Stimulated activated naive CD8-positive, alpha-beta T cell treated with anti-CD3 and anti-CD28 coated beads, Interleukin-15, amount 100 ng/mL, for 72 hours (primary cell): ENCODE results near the gene YIPF7.

Source experiments
- ATAC-seq: fragments of 150-1000 bp; cut with Tn5 transposase; 2 replicates; pipeline ENCODE4 v1.10.0; 2021; ENCODE audit warnings: mild to moderate bottlenecking, moderate library complexity
- DNase-seq, 2 donors: peaks; one replicate each; pipeline ENCODE4 v3.0.0; 2021 to 2022
- H3K27ac Mint-ChIP-seq, 2 donors: one replicate each; pipeline ENCODE4 v1.8.0; 2022; ENCODE audit warnings: mild to moderate bottlenecking in 2 of 2, mixed read lengths in 2 of 2, moderate library complexity in 2 of 2
- H3K27me3 Mint-ChIP-seq: one replicate; pipeline ENCODE4 v1.8.0; 2022; ENCODE audit warnings: mixed read lengths
- H3K4me1 Mint-ChIP-seq: one replicate; pipeline ENCODE4 v1.8.0; 2022; ENCODE audit warnings: mild to moderate bottlenecking, mixed read lengths
- H3K4me3 Mint-ChIP-seq, 2 donors: one replicate each; pipeline ENCODE4 v1.8.0; 2022; ENCODE audit warnings: mild to moderate bottlenecking in 2 of 2, mixed read lengths in 2 of 2, moderate library complexity in 1 of 2
- H3K9me3 Mint-ChIP-seq, 2 donors: one replicate each; pipeline ENCODE4 v1.8.0; 2022; ENCODE audit warnings: mixed read lengths in 2 of 2

YIPF7 gene

GRCh38 chr4:44651425-44651824 is at the start of gene YIPF7:
Gene YIPF7, minus strand, starts transcription at chr4:44651625. Its CDS starts 1,525 bp downstream, at chr4:44650100.
- H3K9me3 Mint-ChIP-seq, result no peaks in the 10 kb centered on the region
- H3K27ac Mint-ChIP-seq, result no peak within 1 kb of the TSS
- DNase-seq (no peak), ATAC-seq (no peak)
- no peaks in the 10 kb centered on the region for H3K4me1 Mint-ChIP-seq
- no peak within 1 kb of the TSS for H3K4me3 Mint-ChIP-seq
- H3K27me3 Mint-ChIP-seq, result peaks cover 23% of the 10 kb centered on the region

GRCh38 chr4:44701037-44701436 is 49.6 kb upstream of the YIPF7 start:
- Mint-ChIP-seq H3K4me3 (no peak overlapping the region), H3K27me3 (no peaks in the 10 kb centered on the region), H3K4me1 (no peaks in the 10 kb centered on the region), H3K9me3 (no peaks in the 10 kb centered on the region), H3K27ac (peak overlapping the region in 1 of 2 donors; percentile 85)
- no peak for DNase-seq
- no peak for ATAC-seq

GRCh38 chr4:44700427-44700826 is 49.0 kb upstream of the YIPF7 start:
- Mint-ChIP-seq H3K27ac (no peak overlapping the region), H3K27me3 (no peaks in the 10 kb centered on the region), H3K9me3 (no peaks in the 10 kb centered on the region)

GRCh38 chr4:44684648-44685047 is 33.2 kb upstream of the YIPF7 start:
- ATAC-seq, result no peak
- no peaks in the 10 kb centered on the region for H3K27me3 Mint-ChIP-seq
- H3K4me1 Mint-ChIP-seq, result peaks cover 28% of the 10 kb centered on the region
- DNase-seq, result no peak
- no peak overlapping the region for H3K4me3 Mint-ChIP-seq
- H3K27ac Mint-ChIP-seq, result peak overlapping the region in 1 of 2 donors; percentile 56
- no peaks in the 10 kb centered on the region for H3K9me3 Mint-ChIP-seq

More at GRCh38 chr4:44700427-44700826, 49.0 kb upstream of the YIPF7 start:
- DNase-seq (no peak), ATAC-seq (no peak)
- H3K4me1 Mint-ChIP-seq, result no peaks in the 10 kb centered on the region
- H3K4me3 Mint-ChIP-seq, result no peak overlapping the region

GRCh38 chr4:44679060-44679459 is 27.6 kb upstream of the YIPF7 start:
- DNase-seq (no peak), ATAC-seq (peak; percentile 13)
- no peaks in the 10 kb centered on the region for H3K9me3 Mint-ChIP-seq

GRCh38 chr4:44678094-44679041 is 26.9 kb upstream of the YIPF7 start, which contains the start of gene GUF1:
Gene GUF1, plus strand, starts transcription at chr4:44678420. Its CDS starts 203 bp downstream, at chr4:44678623.
- Mint-ChIP-seq H3K27ac (peak within 1 kb of the TSS; percentile 94 to 97), H3K27me3 (no peaks in the 10 kb centered on the region), H3K9me3 (no peaks in the 10 kb centered on the region), H3K4me1 (peaks cover 26% of the 10 kb centered on the region), H3K4me3 (peak within 1 kb of the TSS; percentile 91 to 94)
- ATAC-seq, result peak; percentile 95
- DNase-seq, result peak; percentile 83 to 88

More at GRCh38 chr4:44679060-44679459, 27.6 kb upstream of the YIPF7 start:
- H3K4me3 Mint-ChIP-seq, result peak overlapping the region; percentile 91 to 94
- no peaks in the 10 kb centered on the region for H3K27me3 Mint-ChIP-seq
- peaks cover 26% of the 10 kb centered on the region for H3K4me1 Mint-ChIP-seq
- H3K27ac Mint-ChIP-seq, result peak overlapping the region; percentile 94 to 97

- Mint-ChIP-seq H3K27ac (peak overlapping the region in 1 of 2 donors; percentile 27), H3K27me3 (peaks cover 13% of the 10 kb centered on the region), H3K9me3 (no peaks in the 10 kb centered on the region), H3K4me3 (no peak overlapping the region), H3K4me1 (peaks cover 5% of the 10 kb centered on the region)
- no peak for DNase-seq
- no peak for ATAC-seq
Measured at GRCh38 chr4:44675366-44675765, 23.9 kb upstream of the YIPF7 start.

GRCh38 chr4:44674471-44674870 is 23.0 kb upstream of the YIPF7 start:
- Mint-ChIP-seq H3K9me3 (no peaks in the 10 kb centered on the region), H3K27ac (no peak overlapping the region), H3K27me3 (peaks cover 20% of the 10 kb centered on the region), H3K4me3 (no peak overlapping the region), H3K4me1 (peaks cover 5% of the 10 kb centered on the region)
- ATAC-seq (no peak), DNase-seq (no peak)

- ATAC-seq, result no peak
- Mint-ChIP-seq H3K4me1 (no peaks in the 10 kb centered on the region), H3K9me3 (no peaks in the 10 kb centered on the region), H3K27me3 (peaks cover 25% of the 10 kb centered on the region), H3K4me3 (no peak overlapping the region), H3K27ac (no peak overlapping the region)
- DNase-seq, result no peak
Measured at GRCh38 chr4:44671636-44672035, 20.2 kb upstream of the YIPF7 start.

- DNase-seq (no peak), ATAC-seq (no peak)
- H3K27me3 Mint-ChIP-seq, result peaks cover 25% of the 10 kb centered on the region
- H3K4me1 Mint-ChIP-seq, result no peaks in the 10 kb centered on the region
- no peaks in the 10 kb centered on the region for H3K9me3 Mint-ChIP-seq
- no peak overlapping the region for H3K27ac Mint-ChIP-seq
- H3K4me3 Mint-ChIP-seq, result no peak overlapping the region
Measured at GRCh38 chr4:44670506-44671199, 19.2 kb upstream of the YIPF7 start.

- ATAC-seq (no peak), DNase-seq (no peak)
- Mint-ChIP-seq H3K27ac (no peak overlapping the region), H3K4me3 (no peak overlapping the region), H3K27me3 (peaks cover 25% of the 10 kb centered on the region), H3K9me3 (no peaks in the 10 kb centered on the region), H3K4me1 (no peaks in the 10 kb centered on the region)
Measured at GRCh38 chr4:44668526-44668925, 17.1 kb upstream of the YIPF7 start.

- H3K27ac Mint-ChIP-seq, result no peak overlapping the region
- ATAC-seq (no peak), DNase-seq (no peak)
- H3K9me3 Mint-ChIP-seq, result no peaks in the 10 kb centered on the region
- H3K4me1 Mint-ChIP-seq, result no peaks in the 10 kb centered on the region
- no peak overlapping the region for H3K4me3 Mint-ChIP-seq
- H3K27me3 Mint-ChIP-seq, result no peaks in the 10 kb centered on the region
Measured at GRCh38 chr4:44663539-44664263, 12.3 kb upstream of the YIPF7 start.

- Mint-ChIP-seq H3K4me1 (no peaks in the 10 kb centered on the region), H3K27ac (no peak overlapping the region), H3K4me3 (no peak overlapping the region), H3K27me3 (no peaks in the 10 kb centered on the region), H3K9me3 (no peaks in the 10 kb centered on the region)
- ATAC-seq (no peak), DNase-seq (no peak)
Measured at GRCh38 chr4:44662623-44663005, 11.2 kb upstream of the YIPF7 start.

GRCh38 chr4:44661940-44662622 is 10.7 kb upstream of the YIPF7 start:
- Mint-ChIP-seq H3K4me3 (no peak overlapping the region), H3K4me1 (no peaks in the 10 kb centered on the region), H3K27ac (no peak overlapping the region), H3K27me3 (no peaks in the 10 kb centered on the region), H3K9me3 (no peaks in the 10 kb centered on the region)
- no peak for DNase-seq
- ATAC-seq, result no peak

GRCh38 chr4:44660396-44660795 is 9.0 kb upstream of the YIPF7 start:
- no peak overlapping the region for H3K4me3 Mint-ChIP-seq
- ATAC-seq (no peak), DNase-seq (no peak)
- no peaks in the 10 kb centered on the region for H3K4me1 Mint-ChIP-seq
- no peaks in the 10 kb centered on the region for H3K9me3 Mint-ChIP-seq
- H3K27me3 Mint-ChIP-seq, result no peaks in the 10 kb centered on the region
- H3K27ac Mint-ChIP-seq, result no peak overlapping the region
